WTC11 (cell line): ENCODE results near the gene KLHL29. TPM values are rescaled to one million over a fixed set of nuclear protein-coding genes. Genes with fewer than 3 reads are reported as not detected.

Experiments
- ATAC-seq: fragments of 200-7000 bp; cut with Tn5 transposase; 2 replicates; pipeline ENCODE4 v1.10.0; 2021; ENCODE audit warnings: mild to moderate bottlenecking, moderate library complexity
- CTCF ChIA-PET: fragments of 300-600 bp; sonication (Branson Sonifier 250); formaldehyde crosslinking; loops from one replicate; lab custom pipeline; 2021; ENCODE audit warnings: antibody characterized with exemption; lab: Charles Lee
- POLR2A ChIA-PET: fragments of 350-600 bp; sonication (Branson Sonifier 250); formaldehyde crosslinking; loops from one replicate; lab custom pipeline; 2021; ENCODE audit warnings: antibody characterized with exemption; lab: Charles Lee
- DNase-seq: peaks from one replicate; pipeline ENCODE4 v3.0.0; 2021; ENCODE audit warnings: low spot score
- H3K27ac Mint-ChIP-seq: 2 replicates; pipeline ENCODE4 v1.8.0; 2021; ENCODE audit warnings: mixed read lengths
- H3K27me3 Mint-ChIP-seq: 2 replicates; pipeline ENCODE4 v1.8.0; 2021; ENCODE audit warnings: low read depth, mild to moderate bottlenecking, moderate library complexity, mixed read lengths
- H3K36me3 Mint-ChIP-seq: 2 replicates; pipeline ENCODE4 v1.8.0; 2021; ENCODE audit warnings: mixed read lengths
- H3K4me1 Mint-ChIP-seq: 2 replicates; pipeline ENCODE4 v1.8.0; 2022; ENCODE audit warnings: mixed read lengths
- H3K4me3 Mint-ChIP-seq: 2 replicates; pipeline ENCODE4 v1.8.0; 2021; ENCODE audit warnings: mild to moderate bottlenecking, moderate library complexity, mixed read lengths
- H3K9me3 Mint-ChIP-seq: 2 replicates; pipeline ENCODE4 v1.8.0; 2021; ENCODE audit warnings: mixed read lengths
- AR ChIP-seq: fragments of 250-450 bp; sonication (Bioruptor Pico); IDR thresholded peaks from 2 replicates; pipeline ENCODE4 v1.9.0; 2021; ENCODE audit warnings: mild to moderate bottlenecking
- ARID4B ChIP-seq: sonication (generic); formaldehyde crosslinking; IDR thresholded peaks from 2 replicates; pipeline ENCODE4 v1.8.0; 2023; ENCODE audit warnings: missing genetic modification reagents, mild to moderate bottlenecking, borderline replicate concordance
- ATF1 ChIP-seq: sonication (generic); formaldehyde crosslinking; IDR thresholded peaks from 2 replicates; pipeline ENCODE4 v1.8.1; 2023; ENCODE audit warnings: mild to moderate bottlenecking, moderate library complexity, missing genetic modification reagents
- E2F5 ChIP-seq: sonication (generic); formaldehyde crosslinking; IDR thresholded peaks from 2 replicates; pipeline ENCODE4 v1.8.1; 2022; ENCODE audit warnings: mild to moderate bottlenecking, moderate library complexity, missing genetic modification reagents
- FOXK1 ChIP-seq: sonication (generic); formaldehyde crosslinking; IDR thresholded peaks from 2 replicates; pipeline ENCODE4 v1.8.0; 2022; ENCODE audit warnings: mild to moderate bottlenecking, moderate library complexity, missing genetic modification reagents
- GRHL2 ChIP-seq: fragments of 250-450 bp; sonication (Bioruptor Pico); IDR thresholded peaks from 2 replicates; pipeline ENCODE4 v1.8.0; 2022; ENCODE audit warnings: mild to moderate bottlenecking, moderate library complexity; ENCODE audit not compliant: insufficient replicate concordance, severe bottlenecking
- IRF2 ChIP-seq: sonication (generic); formaldehyde crosslinking; IDR thresholded peaks from 2 replicates; pipeline ENCODE4 v1.8.0; 2022; ENCODE audit warnings: low read depth, missing genetic modification reagents, borderline replicate concordance
- NFE2L1 ChIP-seq: sonication (generic); formaldehyde crosslinking; IDR thresholded peaks from 2 replicates; pipeline ENCODE4 v1.8.1; 2023; ENCODE audit warnings: missing genetic modification reagents
- NR2C2 ChIP-seq: sonication (generic); formaldehyde crosslinking; IDR thresholded peaks from 2 replicates; pipeline ENCODE4 v1.8.0; 2022; ENCODE audit warnings: mild to moderate bottlenecking, missing genetic modification reagents
- RORB ChIP-seq: fragments of 250-450 bp; sonication (Bioruptor Pico); IDR thresholded peaks from 2 replicates; pipeline ENCODE4 v1.9.0; 2021; ENCODE audit warnings: mild to moderate bottlenecking
- STAT6 ChIP-seq: sonication (generic); formaldehyde crosslinking; conservative IDR thresholded peaks from 2 replicates; pipeline ENCODE4 v1.8.1; 2023; ENCODE audit warnings: mild to moderate bottlenecking, low read depth, missing genetic modification reagents, moderate library complexity
- ZNF121 ChIP-seq: sonication (generic); formaldehyde crosslinking; IDR thresholded peaks from 2 replicates; pipeline ENCODE4 v1.8.0; 2023; ENCODE audit warnings: missing genetic modification reagents
- ZNF423 ChIP-seq: fragments of 250-450 bp; sonication (Bioruptor Pico); IDR thresholded peaks from 2 replicates; pipeline ENCODE4 v2.1.2; 2022; ENCODE audit warnings: mild to moderate bottlenecking, moderate library complexity
- ZNF512 ChIP-seq: sonication (generic); formaldehyde crosslinking; IDR thresholded peaks from 2 replicates; pipeline ENCODE4 v1.8.1; 2022; ENCODE audit warnings: missing genetic modification reagents, borderline replicate concordance
- ZNF671 ChIP-seq: fragments of 250-450 bp; sonication (Bioruptor Pico); IDR thresholded peaks from 2 replicates; pipeline ENCODE4 v1.8.0; 2021; ENCODE audit warnings: mild to moderate bottlenecking
- total RNA-seq: library from RNA; stranded (reverse); gene quantifications from 3 replicates; pipeline ENCODE4 v1.2.3, GENCODE V29; 2021

Gene KLHL29
- total RNA-seq, 1 experiment from 2014 or later, result 7.1 TPM

GRCh38 chr2:23520256-23520655 lies 135.3 kb downstream of the KLHL29 start:
- POLR2A ChIA-PET, result no interaction called here
- H3K27ac Mint-ChIP-seq, result no peak overlapping the region; the same call in 1 of the 2 replicates

More at GRCh38 chr2:23520256-23520655, 135.3 kb downstream of the KLHL29 start:
- DNase-seq, result no peak
- peak; percentile 80 for ATAC-seq
- peaks cover 37% of the 10 kb centered on the region for H3K4me1 Mint-ChIP-seq
- H3K27me3 Mint-ChIP-seq, result no peaks in the 10 kb centered on the region
- no peaks in the 10 kb centered on the region for H3K9me3 Mint-ChIP-seq
- no peaks in the 10 kb centered on the region for H3K36me3 Mint-ChIP-seq
- TF ChIP-seq ZNF423 (CRISPR knock-in tag) (no peak), ZNF512 (CRISPR knock-in tag) (no peak), FOXK1 (CRISPR knock-in tag) (no peak), IRF2 (no peak), E2F5 (CRISPR knock-in tag) (no peak), AR (CRISPR knock-in tag) (no peak), NFE2L1 (CRISPR knock-in tag) (no peak), ARID4B (no peak), STAT6 (CRISPR knock-in tag) (no peak), ZNF121 (CRISPR knock-in tag) (no peak), NR2C2 (CRISPR knock-in tag) (no peak), ZNF671 (CRISPR knock-in tag) (no peak), ATF1 (CRISPR knock-in tag) (no peak), RORB (CRISPR knock-in tag) (no peak), GRHL2 (CRISPR knock-in tag) (no peak)
- no peak overlapping the region for H3K4me3 Mint-ChIP-seq
- CTCF ChIA-PET, result no interaction called here
